ENCODE data around the gene LRMDA. TPM values are rescaled to one million over a fixed set of nuclear protein-coding genes. Genes with fewer than 3 reads are reported as not detected.

LRMDA gene
- total and polyA plus RNA-seq, 2 donors (not counting 3 experiments of a cell fraction or from before 2014, with no cell fraction given) = 9.7 to 18.0 TPM

DNA sequence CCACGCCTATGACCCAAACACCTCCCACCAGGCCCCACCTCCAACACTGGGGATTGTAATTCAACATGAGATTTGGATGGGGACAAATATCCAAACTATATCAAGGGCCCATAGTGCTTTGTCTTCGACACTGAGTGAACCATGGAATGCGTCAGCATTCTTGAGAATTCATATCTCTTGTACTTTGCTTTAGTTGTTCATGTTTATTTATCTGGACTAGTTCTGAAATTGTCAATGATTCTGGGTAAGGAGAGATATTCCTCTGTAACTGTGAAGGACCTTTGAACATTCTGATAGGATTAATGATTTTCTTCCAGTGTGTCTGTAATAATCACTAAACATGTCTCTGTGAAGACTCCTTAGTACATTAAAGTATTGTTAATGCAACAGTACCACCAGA is 374.8 kb downstream of the LRMDA start:
- Histone ChIP-seq H2AFZ (ENCODE audit: low read depth, low read length) (no peak overlapping the region), H3K4me1 (ENCODE audit: control insufficient read depth, extremely low read depth, insufficient read depth, low read length) (no peaks in the 10 kb centered on the region), H3K9ac (replicated peaks; ENCODE audit: extremely low read depth, insufficient read depth, low read length) (no peak overlapping the region), H3K79me2 (ENCODE audit: control insufficient read depth, insufficient read depth, low read length) (no peaks in the 10 kb centered on the region), H3K9me3 (replicated peaks; ENCODE audit: control insufficient read depth, insufficient read depth, low read length) (no peaks in the 10 kb centered on the region), H3K27me3 (ENCODE audit: control insufficient read depth in 2 of 2, insufficient read depth in 2 of 2, low read length in 2 of 2) (no peaks in the 10 kb centered on the region), H3K27ac (ENCODE audit: insufficient read depth, low read depth, low read length) (no peak overlapping the region), H3K4me3 (replicated peaks in 1 of 3; ENCODE audit: insufficient read depth in 1 of 3, low read depth in 1 of 3, low read length in 3 of 3) (no peak overlapping the region), H3K4me2 (ENCODE audit: insufficient read depth, low read length) (no peak overlapping the region), H4K20me1 (replicated peaks; ENCODE audit: control insufficient read depth, extremely low read depth, insufficient read depth, low read length) (no peaks in the 10 kb centered on the region), H3K9me1 (replicated peaks; ENCODE audit: control insufficient read depth, extremely low read depth, insufficient read depth, low read length) (no peaks in the 10 kb centered on the region), H3K36me3 (ENCODE audit: control insufficient read depth in 2 of 2, extremely low read depth in 1 of 2, insufficient read depth in 2 of 2, low read length in 2 of 2) (no peaks in the 10 kb centered on the region)
- ChIA-PET POLR2A (no interaction called here), CTCF (no interaction called here)
- DNase-seq (ENCODE audit: low read depth, low spot score) (no peak), FAIRE-seq (no peak)
- dilution Hi-C loops (cut with MboI; ENCODE audit: extremely low pct_ligation_motif_present, low sequenced_read_pairs) (no loop called here), intact Hi-C loops (cut with micrococcal nuclease) (no loop called here)
- no peak for TF ChIP-seq MYC (IDR thresholded peaks at IDR 0.05; ENCODE audit: low read depth, low read length)
- TF ChIP-seq POLR2A (IDR thresholded peaks at IDR 0.05; ENCODE audit: low read depth, low read length) = no peak
- TF ChIP-seq JUN (IDR thresholded peaks at IDR 0.05; ENCODE audit: borderline replicate concordance, insufficient read depth, insufficient read length, low read depth) = no peak
- TF ChIP-seq, protein P1, sequence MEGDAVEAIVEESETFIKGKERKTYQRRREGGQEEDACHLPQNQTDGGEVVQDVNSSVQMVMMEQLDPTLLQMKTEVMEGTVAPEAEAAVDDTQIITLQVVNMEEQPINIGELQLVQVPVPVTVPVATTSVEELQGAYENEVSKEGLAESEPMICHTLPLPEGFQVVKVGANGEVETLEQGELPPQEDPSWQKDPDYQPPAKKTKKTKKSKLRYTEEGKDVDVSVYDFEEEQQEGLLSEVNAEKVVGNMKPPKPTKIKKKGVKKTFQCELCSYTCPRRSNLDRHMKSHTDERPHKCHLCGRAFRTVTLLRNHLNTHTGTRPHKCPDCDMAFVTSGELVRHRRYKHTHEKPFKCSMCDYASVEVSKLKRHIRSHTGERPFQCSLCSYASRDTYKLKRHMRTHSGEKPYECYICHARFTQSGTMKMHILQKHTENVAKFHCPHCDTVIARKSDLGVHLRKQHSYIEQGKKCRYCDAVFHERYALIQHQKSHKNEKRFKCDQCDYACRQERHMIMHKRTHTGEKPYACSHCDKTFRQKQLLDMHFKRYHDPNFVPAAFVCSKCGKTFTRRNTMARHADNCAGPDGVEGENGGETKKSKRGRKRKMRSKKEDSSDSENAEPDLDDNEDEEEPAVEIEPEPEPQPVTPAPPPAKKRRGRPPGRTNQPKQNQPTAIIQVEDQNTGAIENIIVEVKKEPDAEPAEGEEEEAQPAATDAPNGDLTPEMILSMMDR (IDR thresholded peaks at IDR 0.05; ENCODE audit: extremely low read depth in 1 of 2, insufficient read depth in 1 of 2, low read depth in 1 of 2, low read length in 2 of 2) = no peak
- no peak for TF ChIP-seq EZH2 (IDR thresholded peaks at IDR 0.05; ENCODE audit: borderline replicate concordance, low read depth, low read length, severe bottlenecking)
- no peak for TF ChIP-seq POLR2AphosphoS5 (IDR thresholded peaks at IDR 0.05; ENCODE audit: insufficient read depth, low read depth, low read length)
- TF ChIP-seq GATA2 (IDR thresholded peaks at IDR 0.05; ENCODE audit: insufficient read depth, insufficient read length, low read depth, low read length) = no peak
- no peak for TF ChIP-seq FOS (IDR thresholded peaks at IDR 0.05; ENCODE audit: borderline replicate concordance, insufficient read depth, low read length)
- TF ChIP-seq, protein P2, sequence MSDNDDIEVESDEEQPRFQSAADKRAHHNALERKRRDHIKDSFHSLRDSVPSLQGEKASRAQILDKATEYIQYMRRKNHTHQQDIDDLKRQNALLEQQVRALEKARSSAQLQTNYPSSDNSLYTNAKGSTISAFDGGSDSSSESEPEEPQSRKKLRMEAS (IDR thresholded peaks at IDR 0.05; ENCODE audit: insufficient read depth, insufficient read length) = no peak
- BruUV-seq (replicated peaks) = no TSS peak
